H9 (cell line): ENCODE results near the gene CCDC27. TPM values are rescaled to one million over a fixed set of nuclear protein-coding genes. Genes with fewer than 3 reads are reported as not detected.

Experiments
- DNase-seq: peaks from one replicate; pipeline ENCODE4 v3.0.0-alpha.2; 2017
- H2AFZ ChIP-seq: one replicate; pipeline ENCODE4 v1.6.1; 2013; ENCODE audit warnings: mild to moderate bottlenecking, low read length, control low read depth, moderate library complexity
- H2AK5ac ChIP-seq: 2 replicates; pipeline ENCODE4 v1.6.1; 2013; ENCODE audit warnings: low read length, control low read depth, mixed read lengths; ENCODE audit not compliant: insufficient read length
- H2BK120ac ChIP-seq: one replicate; pipeline ENCODE4 v1.6.1; 2013; ENCODE audit warnings: low read depth, mild to moderate bottlenecking, low read length, control low read depth, inconsistent platforms; ENCODE audit not compliant: poor library complexity, severe bottlenecking
- H2BK12ac ChIP-seq: 2 replicates; pipeline ENCODE4 v1.6.1; 2013; ENCODE audit warnings: low read length, control low read depth, mixed read lengths, low read depth; ENCODE audit not compliant: insufficient read length
- H2BK15ac ChIP-seq: 2 replicates; pipeline ENCODE4 v1.6.1; 2013; ENCODE audit warnings: low read depth, low read length, control low read depth
- H2BK20ac ChIP-seq: one replicate; pipeline ENCODE4 v1.6.1; 2013; ENCODE audit warnings: low read depth, mild to moderate bottlenecking, low read length, control low read depth, inconsistent platforms; ENCODE audit not compliant: poor library complexity, severe bottlenecking
- H2BK5ac ChIP-seq: 2 replicates; pipeline ENCODE4 v1.6.1; 2013; ENCODE audit warnings: low read length, control low read depth, mixed read lengths; ENCODE audit not compliant: insufficient read length
- H3K14ac ChIP-seq: 2 replicates; pipeline ENCODE4 v1.6.1; 2013; ENCODE audit warnings: low read length, control low read depth; ENCODE audit not compliant: insufficient read depth
- H3K18ac ChIP-seq: 2 replicates; pipeline ENCODE4 v1.6.1; 2013; ENCODE audit warnings: low read depth, mild to moderate bottlenecking, mixed read lengths, low read length, control low read depth; ENCODE audit not compliant: insufficient read length
- H3K23ac ChIP-seq: 2 replicates; pipeline ENCODE4 v1.6.1; 2013; ENCODE audit warnings: low read length, control low read depth, mixed read lengths, low read depth; ENCODE audit not compliant: insufficient read length
- H3K23me2 ChIP-seq: 2 replicates; pipeline ENCODE4 v1.6.1; 2013; ENCODE audit warnings: low read depth, mild to moderate bottlenecking, mixed read lengths, low read length, control low read depth; ENCODE audit not compliant: insufficient read length, poor library complexity, severe bottlenecking
- H3K27ac ChIP-seq: 2 replicates; pipeline ENCODE4 v1.5.1; 2013; ENCODE audit warnings: low read length, control low read depth, mixed read lengths, low read depth; ENCODE audit not compliant: insufficient read length
- H3K27me3 ChIP-seq: 2 replicates; pipeline ENCODE4 v1.6.1; 2013; ENCODE audit warnings: low read length, control low read depth, inconsistent platforms; ENCODE audit not compliant: insufficient read depth
- H3K4ac ChIP-seq: 2 replicates; pipeline ENCODE4 v1.6.1; 2013; ENCODE audit warnings: low read depth, mild to moderate bottlenecking, control low read depth, inconsistent platforms, low read length, moderate library complexity
- H3K4me1 ChIP-seq: 2 replicates; pipeline ENCODE4 v1.6.1; 2013; ENCODE audit warnings: low read length, control low read depth, inconsistent platforms; ENCODE audit not compliant: insufficient read depth
- H3K4me2 ChIP-seq: 2 replicates; pipeline ENCODE4 v1.6.1; 2013; ENCODE audit warnings: low read length, control low read depth, mixed read lengths; ENCODE audit not compliant: insufficient read length, insufficient read depth
- H3K56ac ChIP-seq: 2 replicates; pipeline ENCODE4 v1.6.1; 2013; ENCODE audit warnings: low read depth, mild to moderate bottlenecking, mixed read lengths, low read length, control low read depth; ENCODE audit not compliant: insufficient read length
- H3K79me1 ChIP-seq: 2 replicates; pipeline ENCODE4 v1.6.1; 2013; ENCODE audit warnings: low read depth, mild to moderate bottlenecking, moderate library complexity, low read length, control low read depth, inconsistent platforms; ENCODE audit not compliant: insufficient read depth, poor library complexity, severe bottlenecking
- H3K79me2 ChIP-seq: 2 replicates; pipeline ENCODE4 v1.6.1; 2013; ENCODE audit warnings: low read length, control low read depth, inconsistent platforms; ENCODE audit not compliant: insufficient read depth
- H3K9ac ChIP-seq: 2 replicates; pipeline ENCODE4 v1.6.1; 2013; ENCODE audit warnings: low read length, control low read depth, mixed read lengths; ENCODE audit not compliant: insufficient read length; ENCODE audit errors: extremely low read depth
- H3K9me3 ChIP-seq: one replicate; pipeline ENCODE4 v1.6.1; 2013; ENCODE audit warnings: low read depth, low read length, inconsistent platforms; ENCODE audit not compliant: control insufficient read depth
- H3T11ph ChIP-seq: one replicate; pipeline ENCODE4 v1.6.1; 2013; ENCODE audit warnings: mild to moderate bottlenecking, low read length, control low read depth, inconsistent platforms
- H4K20me1 ChIP-seq: one replicate; pipeline ENCODE4 v1.6.1; 2013; ENCODE audit not compliant: control insufficient read depth, insufficient read length, insufficient read depth
- H4K5ac ChIP-seq: 2 replicates; pipeline ENCODE4 v1.6.1; 2013; ENCODE audit warnings: low read depth, mild to moderate bottlenecking, mixed read lengths, low read length, control low read depth; ENCODE audit not compliant: insufficient read length
- H4K8ac ChIP-seq: replicated peaks from 2 replicates; pipeline ENCODE4 v1.6.1; 2013; ENCODE audit warnings: low read length, control low read depth, mixed read lengths, low read depth; ENCODE audit not compliant: insufficient read length
- H4K91ac ChIP-seq: 2 replicates; pipeline ENCODE4 v1.6.1; 2013; ENCODE audit warnings: low read depth, mild to moderate bottlenecking, moderate library complexity, mixed read lengths, low read length, control low read depth; ENCODE audit not compliant: insufficient read length
- H3K27ac Mint-ChIP-seq, 3 experiments: 2 replicates in 2 of 3; 3 replicates in 1 of 3; pipeline ENCODE4 v1.8.0; 2020 to 2021; ENCODE audit warnings: mixed read lengths in 3 of 3, mild to moderate bottlenecking in 1 of 3, moderate library complexity in 1 of 3
- H3K27me3 Mint-ChIP-seq: 2 replicates; pipeline ENCODE4 v1.8.0; 2021; ENCODE audit warnings: low read depth, mild to moderate bottlenecking, moderate library complexity, mixed read lengths
- H3K36me3 Mint-ChIP-seq, 3 experiments: 2 replicates in 2 of 3; 3 replicates in 1 of 3; pipeline ENCODE4 v1.8.0; 2020 to 2021; ENCODE audit warnings: low read depth in 3 of 3, mixed read lengths in 3 of 3; ENCODE audit not compliant: insufficient read depth in 1 of 3
- H3K4me1 Mint-ChIP-seq, 2 experiments: 2 replicates each; pipeline ENCODE4 v1.8.0; 2020; ENCODE audit warnings: mixed read lengths in 2 of 2
- H3K4me3 Mint-ChIP-seq, 2 experiments: 2 replicates in 1 of 2; 3 replicates in 1 of 2; pipeline ENCODE4 v1.8.0; 2020 to 2021; ENCODE audit warnings: mild to moderate bottlenecking in 2 of 2, mixed read lengths in 2 of 2, moderate library complexity in 1 of 2
- H3K9me3 Mint-ChIP-seq, 2 experiments: 2 replicates in 1 of 2; 3 replicates in 1 of 2; pipeline ENCODE4 v1.8.0; 2020; ENCODE audit warnings: mild to moderate bottlenecking in 2 of 2, mixed read lengths in 2 of 2, moderate library complexity in 1 of 2
- CTCF ChIP-seq: fragments of 200-600 bp; sonication (generic); conservative IDR thresholded peaks from 3 replicates; pipeline ENCODE4 v1.8.0; 2021; ENCODE audit warnings: antibody characterized with exemption, mild to moderate bottlenecking
- WGBS: extraction: QIAGEN DNeasy Blood & Tissue Kit; methylation state at CpG from one replicate; pipeline ENCODE4 v1.1.7; 2013; ENCODE audit warnings: missing lambda C conversion rate, low lambda C conversion rate, mixed read lengths; ENCODE audit not compliant: insufficient read length; ENCODE audit errors: extremely low coverage; 5-methylcytosine and 5-hydroxymethylcytosine counted together
- total RNA-seq: library from RNA; stranded (reverse); gene quantifications from 2 replicates; pipeline ENCODE4 v1.2.1, GENCODE V29; 2021

The CCDC27 gene
- total RNA-seq, 1 experiment from 2014 or later: not detected

- Histone ChIP-seq H4K8ac (no peak overlapping the region), H2AFZ (no peak overlapping the region), H3K56ac (no peak overlapping the region), H2BK12ac (no peak overlapping the region), H4K5ac (no peak overlapping the region), H3K79me2 (no peaks in the 10 kb centered on the region), H3K9ac (no peak overlapping the region), H3K14ac (no peak overlapping the region), H3K9me3 (no peaks in the 10 kb centered on the region), H3K79me1 (no peaks in the 10 kb centered on the region), H3T11ph (no peak overlapping the region), H2BK20ac (no peak overlapping the region), H3K27ac (no peak overlapping the region), H4K91ac (no peak overlapping the region), H3K4me1 (no peaks in the 10 kb centered on the region; the same call in 1 of the 2 replicates), H3K18ac (no peak overlapping the region), H4K20me1 (no peaks in the 10 kb centered on the region), H2BK120ac (no peak overlapping the region), H3K23me2 (peaks cover 7% of the 10 kb centered on the region), H3K23ac (no peak overlapping the region), H2AK5ac (no peak overlapping the region), H2BK15ac (no peak overlapping the region), H2BK5ac (no peak overlapping the region), H3K4ac (no peak overlapping the region), H3K27me3 (no peaks in the 10 kb centered on the region), H3K4me2 (no peak overlapping the region)
- Mint-ChIP-seq H3K27ac (peak overlapping the region in 1 of 3 experiments; percentile 54; a peak in 1 of 7 replicates), H3K36me3 (peaks cover 2 to 24% (median 11%) of the 10 kb centered on the region in 3 experiments; a peak in 6 of 7 replicates), H3K27me3 (peaks cover 47% of the 10 kb centered on the region), H3K4me3 (no peak overlapping the region), H3K9me3 (peaks cover 16 to 35% of the 10 kb centered on the region in 2 experiments), H3K4me1 (peaks cover 9 to 11% of the 10 kb centered on the region in 2 experiments; a peak in 3 of 4 replicates)
- no peak for TF ChIP-seq CTCF
- no peak for DNase-seq
- no CpG with 5 or more reads among the region's 17 CpGs for WGBS
These were observed 15.2 kb downstream of the CCDC27 start for GRCh38 chr1:3767328-3767925.
